GM19395 (cell line): ENCODE data around the gene UBR2.
"Not testable (repeated sequence)": the region's sequence is repeated elsewhere in the genome, so short reads cannot be mapped to it uniquely, and the experiment has no call there.

Experiments used
- ATAC-seq: cut with Tn5 transposase; IDR thresholded peaks from one replicate; pipeline ENCODE4 v1.9.1; 2021; ENCODE audit warnings: mild to moderate bottlenecking, moderate library complexity; ENCODE audit not compliant: unreplicated experiment

The UBR2 gene

DNA sequence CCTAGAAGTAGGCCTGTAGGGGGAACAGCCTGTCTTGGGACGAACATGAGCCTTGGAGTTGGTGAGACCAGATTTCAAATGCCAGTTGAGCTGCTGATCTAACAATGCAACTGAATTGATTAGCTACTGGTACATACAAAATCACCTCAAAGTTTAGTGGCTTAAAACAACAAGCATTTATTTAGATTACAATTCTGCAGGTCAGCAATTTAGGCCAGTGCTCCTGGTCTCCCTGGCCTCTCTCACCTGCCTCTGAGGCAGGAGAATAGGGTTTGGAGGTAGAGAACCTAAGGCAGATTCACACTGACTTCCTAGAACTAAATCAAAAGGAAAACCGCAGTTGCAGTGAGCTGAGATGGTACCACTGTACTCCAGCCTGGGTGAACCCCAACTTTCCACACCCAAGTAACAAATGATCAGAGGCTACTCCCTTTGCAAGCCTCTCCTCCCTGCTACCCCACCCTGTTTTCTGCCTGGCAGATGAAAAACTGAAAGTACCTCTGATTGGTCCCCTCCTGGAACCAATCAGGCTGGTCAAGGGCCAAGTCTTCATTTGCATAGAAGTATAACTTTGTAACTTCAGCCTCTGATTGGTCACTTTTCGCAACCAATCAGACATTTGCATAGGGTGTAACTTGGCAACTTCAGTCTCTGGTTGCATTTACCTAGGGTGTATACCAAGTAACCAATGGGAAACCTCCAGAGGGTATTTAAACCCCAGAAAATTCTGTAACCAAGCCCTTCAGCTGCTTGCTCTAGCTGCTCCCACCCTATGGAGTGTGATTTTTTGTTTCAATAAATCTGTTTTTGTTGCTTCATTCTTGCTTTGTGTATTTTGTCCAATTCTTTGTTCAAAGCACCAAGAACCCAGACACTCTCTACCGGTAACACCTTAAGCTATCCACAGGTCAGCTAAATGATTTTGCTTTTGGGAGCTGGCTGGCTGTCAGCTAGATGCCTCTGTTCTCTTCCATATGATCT, 8.1 kb upstream of the UBR2 start:
- ATAC-seq: no peak

DNA sequence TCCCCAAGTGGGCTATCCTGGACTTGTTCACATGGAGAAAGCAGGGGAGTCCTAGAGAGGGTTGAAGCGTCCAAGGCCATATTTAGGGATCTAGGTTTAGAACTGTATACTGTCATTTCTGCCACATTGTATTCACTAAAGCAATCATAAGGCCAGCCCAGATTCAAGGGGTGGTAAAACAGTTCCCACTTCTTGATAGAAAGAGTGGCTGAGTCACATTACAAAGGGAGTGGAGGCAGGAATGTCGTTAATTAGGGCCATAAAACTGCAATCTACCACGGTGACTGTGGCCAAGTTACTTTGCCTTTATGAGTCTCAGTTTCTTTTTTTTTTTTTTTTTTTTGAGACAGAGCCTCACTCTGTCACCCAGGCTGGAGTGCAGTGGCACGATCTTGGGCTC, 7.4 kb upstream of the UBR2 start:
- ATAC-seq: no peak

DNA sequence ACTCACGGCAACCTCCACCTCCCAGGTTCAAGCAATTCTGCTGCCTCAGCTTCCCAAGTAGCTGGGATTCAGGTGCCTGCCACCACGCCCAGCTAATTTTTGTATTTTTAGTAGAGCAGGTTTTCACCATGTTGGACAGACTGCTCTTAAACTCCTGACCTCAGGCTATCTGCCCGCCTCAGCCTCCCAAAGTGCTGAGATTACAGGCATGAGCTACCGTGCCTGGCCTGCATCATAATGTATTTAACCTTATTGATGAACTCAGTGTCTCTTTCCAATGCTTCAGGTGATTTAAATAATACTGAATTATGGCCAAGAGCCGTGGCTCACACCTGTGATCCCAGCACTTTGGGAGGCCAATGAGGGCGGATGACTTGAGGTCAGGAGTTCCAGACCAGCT, 4.6 kb upstream of the UBR2 start:
- not testable (repeated sequence) for ATAC-seq

DNA sequence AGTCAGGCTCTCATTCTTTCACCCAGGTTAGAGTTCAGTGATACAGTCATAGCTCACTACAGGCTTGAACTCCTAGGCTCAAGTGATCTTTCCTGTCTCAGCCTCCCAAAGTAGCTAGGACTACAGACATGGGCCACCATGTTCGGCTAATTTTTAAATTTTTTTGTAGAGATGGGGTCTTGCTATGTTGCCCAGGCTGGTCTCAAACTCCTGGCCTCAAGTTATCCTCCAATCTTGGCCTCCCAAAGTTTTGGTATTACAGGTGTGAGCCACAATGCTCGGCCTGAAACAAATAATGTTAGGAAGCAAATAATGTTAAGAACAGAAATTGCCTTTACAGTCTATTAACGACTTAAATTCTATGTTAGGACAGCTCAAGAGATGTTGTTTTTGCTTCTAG, 1.8 kb upstream of the UBR2 start:
- no peak for ATAC-seq

DNA sequence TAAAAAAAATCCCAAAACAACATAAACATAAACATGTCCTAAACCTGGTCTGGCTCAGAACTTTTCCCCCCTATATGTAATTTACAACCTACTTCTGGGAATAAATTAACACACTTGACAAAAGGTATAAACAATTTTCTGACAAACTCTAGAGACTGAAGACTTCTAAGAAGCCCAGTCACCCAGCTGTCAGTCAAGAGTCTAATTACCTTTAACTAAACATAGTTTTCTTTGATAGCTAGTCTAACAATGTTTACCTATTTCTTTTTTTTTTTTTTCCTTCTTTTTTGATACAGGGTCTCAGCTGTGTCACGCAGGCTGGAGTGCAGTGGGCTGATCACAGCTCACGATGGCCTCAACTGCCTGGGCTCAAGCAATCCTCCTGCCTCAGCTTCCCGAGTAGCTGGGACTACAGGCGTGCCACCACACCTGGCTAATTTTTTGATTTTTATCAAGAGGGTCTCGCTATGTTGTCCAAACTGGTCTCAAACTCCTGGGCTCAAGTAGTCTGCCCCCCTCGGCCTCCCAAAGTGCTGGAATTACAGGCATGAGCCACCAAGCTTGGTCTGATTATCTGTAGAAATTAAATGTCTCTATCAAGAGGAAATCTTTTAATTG, 932 bp upstream of the UBR2 start:
- no peak for ATAC-seq

DNA sequence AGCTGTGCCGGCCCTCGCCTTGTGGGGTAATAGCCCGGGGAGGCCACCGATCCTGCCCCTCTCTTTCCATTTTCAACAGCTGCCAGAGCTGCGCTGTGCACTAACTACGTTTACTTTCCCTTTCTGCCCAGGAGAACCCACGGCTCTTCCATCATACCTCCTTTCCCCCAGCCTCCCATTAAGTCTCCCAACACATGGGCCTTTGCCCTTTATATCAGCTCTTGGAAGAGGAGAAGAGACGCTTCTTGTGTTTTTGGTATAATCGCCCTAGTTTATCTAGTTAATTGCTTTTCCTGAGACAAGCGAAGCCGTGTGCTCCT, 637 bp downstream of the UBR2 start:
- ATAC-seq: peak; percentile 15

DNA sequence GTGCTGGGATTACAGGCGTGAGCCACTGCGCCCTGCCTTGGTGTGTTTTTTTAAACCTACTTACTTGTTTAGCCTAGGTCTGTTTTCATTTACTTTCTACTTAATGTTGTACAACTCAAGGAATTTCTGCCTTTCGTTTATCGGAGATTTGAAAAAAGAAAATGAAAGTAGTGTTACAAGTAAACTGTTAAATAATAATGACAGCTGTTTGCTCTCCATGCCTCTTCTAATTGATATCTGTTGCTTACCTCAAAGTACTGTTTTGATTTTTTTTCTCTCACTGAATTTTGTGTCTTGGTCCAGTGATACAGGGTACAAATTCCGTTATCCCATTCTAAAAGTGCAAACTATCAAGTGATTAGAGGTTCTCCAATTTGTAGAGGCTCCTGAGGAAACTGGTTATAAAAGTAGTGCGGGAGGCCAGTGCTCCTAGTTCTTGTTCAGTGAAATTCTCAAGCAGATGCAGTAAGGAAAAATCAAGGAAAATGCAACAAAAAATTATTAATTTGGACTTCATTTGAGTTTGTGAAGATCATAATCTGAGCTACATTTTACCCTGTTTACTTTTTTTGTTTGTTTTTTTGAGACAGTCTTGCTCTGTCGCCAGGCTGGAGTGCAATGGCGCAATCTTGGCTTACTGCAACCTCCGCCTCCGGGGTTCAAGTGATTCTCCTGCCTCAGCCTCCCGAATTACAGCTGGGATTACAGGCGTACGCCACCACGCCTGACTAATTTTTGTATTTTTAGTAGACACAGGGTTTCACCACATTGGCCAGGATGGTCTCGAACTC, 2.2 kb downstream of the UBR2 start:
- no peak for ATAC-seq

DNA sequence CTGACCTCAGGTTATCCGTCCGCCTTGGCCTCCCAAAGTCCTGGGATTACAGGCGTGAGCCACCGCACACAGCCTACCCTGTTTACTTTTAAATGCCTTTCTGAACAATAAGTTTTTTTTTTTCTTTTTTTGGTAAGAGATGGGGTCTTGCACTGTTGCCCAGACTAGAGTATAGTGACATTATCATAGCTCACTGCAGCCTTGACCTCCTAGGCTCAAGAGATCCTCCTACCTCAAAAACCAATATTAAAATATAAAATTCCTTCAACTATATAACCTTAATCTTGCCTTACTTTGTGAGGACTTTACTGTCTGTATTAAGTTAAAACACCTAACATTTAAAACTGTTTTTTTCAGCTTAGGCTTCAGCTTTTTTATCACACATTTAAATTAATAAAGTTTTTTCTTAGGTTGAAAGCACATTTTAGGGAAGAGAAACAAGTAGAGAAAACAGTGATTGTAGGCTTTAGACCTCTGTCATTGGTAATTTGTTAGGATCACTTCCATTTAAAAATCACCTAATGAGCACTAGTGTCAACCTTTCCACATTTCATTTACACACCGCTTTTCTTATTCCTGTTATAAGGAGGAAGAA, 2.9 kb downstream of the UBR2 start:
- ATAC-seq: no peak

DNA sequence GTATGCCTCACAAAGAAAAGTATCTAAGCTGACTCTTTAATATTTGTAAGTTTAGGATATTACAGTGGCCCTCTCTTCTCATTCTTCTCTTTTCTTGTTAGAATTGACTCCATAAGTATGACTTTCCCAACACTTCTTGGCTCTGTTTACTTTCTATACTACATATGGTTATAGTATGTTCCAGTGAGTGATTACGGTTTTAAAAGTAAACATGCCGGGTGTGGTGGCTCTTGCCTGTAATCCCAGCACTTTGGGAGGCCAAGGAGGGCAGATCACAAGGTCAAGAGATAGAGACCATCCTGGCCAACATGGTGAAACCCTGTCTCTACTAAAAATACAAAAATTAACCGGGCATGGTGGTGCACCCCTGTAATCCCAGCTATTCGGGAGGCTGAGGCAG, 3.4 kb downstream of the UBR2 start:
- not testable (repeated sequence) for ATAC-seq

DNA sequence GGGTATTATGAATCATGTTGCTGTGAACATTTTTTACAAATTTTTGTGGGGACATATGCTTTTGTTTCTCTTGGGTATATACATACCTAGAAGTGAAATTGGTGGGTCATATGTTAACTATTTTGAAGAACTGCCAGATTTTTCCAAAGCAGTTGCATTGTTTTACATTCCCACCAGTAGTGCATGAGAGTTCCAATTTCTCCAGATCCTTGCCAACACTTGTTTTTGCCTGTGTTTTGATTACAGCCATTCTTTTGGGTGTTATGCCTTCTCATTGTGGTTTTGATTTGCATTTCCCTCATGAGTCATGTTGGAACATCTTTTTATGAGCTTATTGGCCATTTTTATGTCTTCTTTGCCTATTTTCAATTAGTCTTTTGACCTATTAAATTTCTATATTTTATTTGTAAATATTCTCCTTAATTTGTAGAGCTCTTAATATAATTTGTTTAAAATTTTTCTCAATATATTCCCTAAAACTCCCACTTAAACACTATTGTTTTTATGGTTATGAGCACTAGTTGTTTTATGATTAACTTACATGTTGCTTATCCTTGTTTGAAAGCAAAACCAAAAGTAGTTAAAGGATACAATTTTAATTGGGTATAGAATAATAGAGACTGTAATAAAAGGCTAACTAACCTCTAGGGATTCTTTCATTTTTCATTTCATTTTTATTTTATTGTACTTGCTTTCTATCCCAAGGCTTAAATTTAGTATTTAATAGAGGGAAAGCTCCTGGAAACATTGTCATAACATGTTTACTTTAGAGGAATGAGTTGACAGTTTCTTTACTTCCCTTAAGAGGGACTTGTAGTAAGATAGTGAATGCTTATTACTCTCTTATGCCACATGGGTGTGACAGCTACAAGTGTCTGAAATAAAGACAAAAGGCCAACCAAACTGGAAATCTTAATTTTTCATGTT, 5.5 kb downstream of the UBR2 start:
- ATAC-seq: no peak

DNA sequence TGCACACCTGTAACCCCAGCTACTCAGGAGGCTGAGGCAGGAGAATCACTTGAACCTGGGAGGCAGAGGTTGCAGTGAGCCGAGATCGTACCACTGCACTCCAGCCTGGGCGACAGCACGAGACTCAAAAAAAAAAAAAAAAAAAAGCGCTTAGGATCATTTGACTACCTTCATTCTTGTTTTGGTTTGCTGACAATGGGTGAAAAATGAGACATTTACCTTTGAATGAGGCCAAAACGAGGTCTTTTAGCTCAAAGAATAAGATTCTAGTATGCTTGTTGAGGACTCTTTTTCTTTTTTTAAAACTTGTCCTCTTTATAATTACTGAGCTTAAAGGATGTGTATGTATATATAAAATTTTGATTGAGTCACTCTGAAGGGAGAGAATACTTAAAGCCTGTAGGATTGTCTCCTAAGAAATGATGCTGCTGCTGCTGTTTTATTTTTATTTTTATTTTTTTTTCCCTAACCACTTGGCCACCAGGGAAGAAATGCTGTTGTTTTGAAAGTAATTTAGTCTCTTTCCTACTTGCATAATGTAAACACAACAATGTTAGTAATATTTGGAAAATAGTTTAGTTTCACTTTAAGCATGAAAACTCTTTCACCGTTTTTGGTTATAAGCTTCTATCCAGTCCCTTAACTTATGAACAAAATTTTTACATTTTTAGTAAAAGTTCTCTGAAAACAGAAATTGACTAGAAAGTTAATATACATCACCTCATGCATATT, 7.9 kb downstream of the UBR2 start:
- peak; percentile 24 for ATAC-seq

DNA sequence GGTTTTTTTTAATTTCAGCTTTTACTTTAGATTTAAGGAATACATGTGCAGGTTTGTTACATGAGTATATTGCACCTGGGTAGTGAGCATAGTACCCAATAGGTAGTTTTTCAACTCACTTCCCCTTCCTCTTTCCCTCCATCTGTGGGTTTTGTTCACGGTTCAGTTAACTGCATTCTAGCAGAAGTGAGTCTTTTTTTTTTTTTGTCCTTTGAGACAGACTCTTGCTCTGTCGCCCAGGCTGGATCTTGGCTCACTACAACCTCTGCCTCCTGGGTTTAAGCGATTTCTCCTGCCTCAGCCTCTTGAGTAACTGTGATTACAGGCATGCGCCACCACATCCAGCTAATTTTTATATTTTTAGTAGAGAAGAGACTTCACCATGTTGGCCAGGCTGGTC, 8.7 kb downstream of the UBR2 start:
- ATAC-seq: peak; percentile 85

DNA sequence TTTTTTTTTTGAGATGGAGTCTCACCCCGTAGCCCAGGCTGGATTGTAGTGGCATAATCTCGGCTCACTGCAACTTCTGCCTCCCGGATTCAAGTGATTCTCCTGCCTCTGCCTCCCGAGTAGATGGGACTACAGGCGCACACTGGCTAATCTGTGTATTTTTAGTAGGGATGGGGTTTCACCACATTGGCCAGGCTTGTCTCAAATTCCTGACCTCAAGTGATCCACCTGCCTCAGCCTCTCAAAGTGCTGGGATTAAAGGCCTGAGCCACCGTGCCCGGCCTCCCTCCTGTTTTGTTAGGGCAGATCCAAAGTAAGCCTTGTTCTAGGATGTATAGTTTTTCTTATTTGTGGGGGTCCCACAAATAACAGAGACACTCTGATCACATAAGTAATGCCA, 12.7 kb downstream of the UBR2 start:
- ATAC-seq: not testable (repeated sequence)

DNA sequence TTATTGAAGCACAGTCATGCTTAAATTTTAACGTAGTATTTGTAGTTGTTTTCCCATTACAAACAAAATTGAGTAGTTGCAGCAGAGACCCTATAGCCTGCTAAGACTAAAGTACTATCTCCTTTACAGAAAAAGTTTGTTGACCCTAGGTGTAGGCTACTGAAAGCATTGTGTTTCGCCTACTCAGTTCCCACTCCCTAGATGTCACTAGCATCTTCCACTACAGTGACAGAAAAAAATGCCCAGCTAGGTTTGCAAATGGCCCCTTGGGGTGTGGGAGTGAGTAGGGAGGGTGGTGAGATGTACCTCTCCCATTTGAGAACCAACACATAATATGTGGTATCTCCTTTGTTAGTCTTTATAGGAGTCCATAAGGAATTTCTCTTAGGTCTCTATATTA, 34.5 kb downstream of the UBR2 start:
- ATAC-seq: no peak

DNA sequence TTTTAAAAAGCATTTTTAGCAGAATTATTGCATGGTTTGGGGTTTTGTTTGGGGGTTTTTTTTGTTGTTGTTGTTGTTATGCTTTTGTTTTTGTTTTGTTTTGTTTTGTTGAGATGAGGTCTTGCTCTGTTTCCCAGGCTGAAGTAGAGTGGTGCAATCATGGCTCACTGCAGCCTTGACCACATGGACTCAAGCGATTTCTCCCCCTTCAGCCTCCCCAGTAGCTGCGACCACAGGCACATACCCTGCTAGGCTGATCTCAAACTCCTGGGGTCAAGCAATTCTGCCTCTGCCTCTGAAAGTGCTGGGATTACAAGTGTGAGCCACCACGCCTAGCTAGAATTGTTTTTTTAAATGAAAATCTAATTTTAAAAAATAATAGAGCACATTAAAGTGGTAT, 35.7 kb downstream of the UBR2 start:
- no peak for ATAC-seq

DNA sequence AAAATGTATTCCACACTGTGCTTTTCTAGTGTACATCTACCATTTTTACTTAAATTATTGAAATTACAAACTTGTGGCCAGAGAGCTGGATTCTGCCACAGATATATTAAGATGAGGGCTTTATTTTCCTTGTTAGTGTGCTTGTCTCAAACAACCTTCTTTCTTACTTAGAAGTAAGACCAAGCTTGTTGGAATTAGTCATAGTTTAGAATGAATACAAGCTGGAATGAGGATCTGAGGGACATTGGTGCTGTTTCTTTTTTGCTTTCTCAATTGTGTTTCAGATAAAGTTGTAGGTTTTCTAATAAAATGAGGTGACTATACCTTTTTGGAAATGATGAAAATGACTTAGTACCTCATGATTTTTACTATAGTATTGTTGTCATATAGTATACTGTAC, 40.3 kb downstream of the UBR2 start:
- no peak for ATAC-seq

DNA sequence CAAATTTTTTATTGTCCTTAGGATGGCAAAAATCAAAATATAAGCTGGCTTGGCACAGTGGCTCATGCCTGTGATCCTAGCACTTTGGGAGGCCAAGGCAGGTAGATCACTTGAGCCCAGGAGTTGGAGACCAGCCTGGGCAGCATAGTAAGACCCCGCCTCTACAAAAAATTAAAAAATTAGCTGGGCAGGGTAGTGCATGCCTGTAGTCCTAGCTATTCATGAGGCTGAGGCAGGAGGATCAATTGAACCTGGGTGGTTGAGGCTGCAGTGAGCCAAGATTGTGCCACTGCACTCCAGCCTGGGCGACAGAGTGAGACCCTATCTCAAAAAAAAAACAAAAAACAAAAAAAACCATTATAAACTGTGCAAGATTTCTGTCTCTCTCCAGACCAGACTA, 40.9 kb downstream of the UBR2 start:
- not testable (repeated sequence) for ATAC-seq

DNA sequence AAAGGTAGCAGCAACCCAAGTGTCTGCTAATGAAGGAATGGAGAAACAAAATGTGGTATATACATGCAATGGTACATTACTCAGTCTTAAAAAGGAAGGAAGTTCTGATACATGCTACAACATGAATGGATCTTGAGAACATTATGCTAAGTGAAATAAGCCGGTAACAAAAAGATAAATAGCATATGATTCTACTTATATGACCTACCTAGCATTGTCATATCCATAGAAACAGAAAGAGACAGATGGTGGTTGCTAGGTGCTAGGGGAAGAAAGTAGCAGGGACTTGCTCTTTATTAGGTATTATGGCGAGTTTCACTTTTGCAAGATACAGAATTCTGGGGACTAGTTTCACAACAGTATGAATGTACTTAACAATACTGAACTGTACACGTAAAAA, 46.6 kb downstream of the UBR2 start:
- ATAC-seq: no peak

DNA sequence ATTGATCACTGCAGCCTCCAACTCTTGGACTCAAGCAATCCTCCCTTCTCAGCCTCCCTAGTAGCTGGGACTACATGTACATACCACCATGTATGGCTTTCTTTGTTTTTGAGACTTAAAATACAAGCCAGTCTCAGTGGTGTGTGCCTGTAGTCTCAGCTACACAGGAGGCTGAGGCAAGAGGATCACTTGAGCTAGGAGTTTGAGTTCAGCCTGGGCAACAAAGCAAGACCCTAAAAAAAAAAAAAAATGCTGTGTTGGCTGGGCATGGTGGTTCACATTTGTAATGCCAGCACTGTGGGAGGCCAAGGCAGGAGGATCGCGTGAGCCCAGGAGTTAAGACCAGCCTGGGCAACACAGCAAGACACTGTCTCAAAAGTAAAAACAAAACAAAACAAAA, 51.7 kb downstream of the UBR2 start:
- ATAC-seq: no peak

DNA sequence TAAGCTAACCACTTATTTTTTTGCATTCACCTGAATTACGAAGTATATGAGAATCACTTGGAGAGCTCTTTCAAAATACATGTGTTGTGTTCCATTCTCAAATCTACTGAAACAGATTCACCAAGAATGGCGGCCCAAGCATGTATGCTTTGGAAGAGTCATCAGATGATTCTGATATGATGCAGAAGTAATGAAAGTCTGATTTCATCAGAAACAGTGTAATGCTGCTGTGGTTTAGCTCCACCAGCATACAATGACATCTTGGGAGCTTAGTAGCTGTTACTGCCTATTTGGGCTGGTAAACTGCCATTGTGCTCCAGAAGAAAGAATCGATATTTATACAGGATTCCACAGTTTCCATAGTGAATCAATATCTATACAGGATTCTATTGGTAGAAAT, 52.9 kb downstream of the UBR2 start:
- no peak for ATAC-seq
